Liver (tissue), 9 donors: ENCODE results near the gene RND3. TPM values are rescaled to one million over a fixed set of nuclear protein-coding genes. Genes with fewer than 3 reads are reported as not detected.

ENCODE experiments used
- DNase-seq: peaks from one replicate; pipeline ENCODE4 v3.0.0-alpha.2; 2017; ENCODE audit warnings: low spot score
- H3K27ac ChIP-seq, 2 donors: one replicate each; pipeline ENCODE4 v1.7.0; 2013; ENCODE audit warnings: inconsistent platforms in 2 of 2, low read length in 2 of 2, control low read depth in 1 of 2, low read depth in 1 of 2, mild to moderate bottlenecking in 1 of 2
- H3K27me3 ChIP-seq, 4 donors: one replicate each; pipeline versions ENCODE4 v1.6.1 to v1.7.0; 2013; ENCODE audit warnings: low read length in 3 of 4, inconsistent platforms in 1 of 4, mild to moderate bottlenecking in 1 of 4, moderate library complexity in 1 of 4; ENCODE audit not compliant: control insufficient read depth in 4 of 4, insufficient read depth in 4 of 4
- H3K36me3 ChIP-seq, 4 donors: one replicate each; pipeline versions ENCODE4 v1.6.1 to v1.7.0; 2013; ENCODE audit warnings: low read length in 3 of 4, mild to moderate bottlenecking in 3 of 4, low read depth in 1 of 4, moderate library complexity in 1 of 4; ENCODE audit not compliant: control insufficient read depth in 4 of 4, insufficient read depth in 3 of 4
- H3K4me1 ChIP-seq, 4 donors: one replicate each; pipeline versions ENCODE4 v1.6.1 to v1.7.0; 2013; ENCODE audit warnings: low read length in 3 of 4, mild to moderate bottlenecking in 3 of 4, moderate library complexity in 1 of 4; ENCODE audit not compliant: control insufficient read depth in 4 of 4, insufficient read depth in 4 of 4
- H3K4me3 ChIP-seq, 3 donors: one replicate each; pipeline versions ENCODE4 v1.6.1 to v1.7.0; 2013; ENCODE audit warnings: low read length in 3 of 3, control low read depth in 1 of 3, low read depth in 1 of 3, mild to moderate bottlenecking in 1 of 3
- H3K9ac ChIP-seq, 2 donors: one replicate each; pipeline ENCODE4 v1.7.0; 2013; ENCODE audit warnings: low read length in 2 of 2, mild to moderate bottlenecking in 2 of 2, moderate library complexity in 2 of 2, control low read depth in 1 of 2, low read depth in 1 of 2
- H3K9me3 ChIP-seq, 4 donors: one replicate each; pipeline versions ENCODE4 v1.6.1 to v1.7.0; 2013; ENCODE audit warnings: low read length in 3 of 4; ENCODE audit not compliant: control insufficient read depth in 4 of 4
- ATF3 ChIP-seq: IDR thresholded peaks from 2 replicates; pipeline ENCODE4 v1.6.1; 2016; ENCODE audit warnings: antibody characterized with exemption
- CTCF ChIP-seq: fragments of 150-350 bp; IDR thresholded peaks from 2 replicates; pipeline ENCODE4 v1.5.1; 2017; ENCODE audit warnings: improper control_type of control experiment, low read depth, low read length; ENCODE audit not compliant: missing input control
- FOXA2 ChIP-seq: IDR thresholded peaks from 2 replicates; pipeline ENCODE4 v1.6.1; 2016; ENCODE audit warnings: antibody characterized with exemption
- GABPA ChIP-seq, 2 donors: IDR thresholded peaks in 1 of 2; conservative IDR thresholded peaks in 1 of 2; 2 replicates each; pipeline ENCODE4 v1.6.1; 2016; ENCODE audit warnings: antibody characterized with exemption in 2 of 2, mild to moderate bottlenecking in 1 of 2, moderate library complexity in 1 of 2
- HNF4A ChIP-seq, 2 donors: conservative IDR thresholded peaks; 2 replicates each; pipeline ENCODE4 v1.6.1; 2016; ENCODE audit warnings: antibody characterized with exemption in 2 of 2, mild to moderate bottlenecking in 2 of 2
- HNF4G ChIP-seq: IDR thresholded peaks from 2 replicates; pipeline ENCODE4 v1.6.1; 2016; ENCODE audit warnings: antibody characterized with exemption
- JUND ChIP-seq, 2 donors: IDR thresholded peaks; 2 replicates each; pipeline ENCODE4 v1.6.1; 2016; ENCODE audit warnings: antibody characterized with exemption in 2 of 2
- MAX ChIP-seq: IDR thresholded peaks from 2 replicates; pipeline ENCODE4 v1.6.1; 2016; ENCODE audit warnings: antibody characterized with exemption
- NR2F2 ChIP-seq: IDR thresholded peaks from 2 replicates; pipeline ENCODE4 v1.6.1; 2016; ENCODE audit warnings: antibody characterized with exemption
- RAD21 ChIP-seq, 2 donors: IDR thresholded peaks; 2 replicates each; pipeline ENCODE4 v1.6.1; 2016; ENCODE audit warnings: antibody characterized with exemption in 2 of 2, mild to moderate bottlenecking in 2 of 2
- REST ChIP-seq: IDR thresholded peaks from 2 replicates; pipeline ENCODE4 v1.6.1; 2016; ENCODE audit warnings: antibody characterized with exemption, mild to moderate bottlenecking
- RXRA ChIP-seq, 2 donors: IDR thresholded peaks; 2 replicates each; pipeline ENCODE4 v1.6.1; 2017 to 2018; ENCODE audit warnings: antibody characterized with exemption in 2 of 2, mild to moderate bottlenecking in 1 of 2
- SP1 ChIP-seq: IDR thresholded peaks from 2 replicates; pipeline ENCODE4 v1.6.1; 2018; ENCODE audit warnings: antibody characterized with exemption, mild to moderate bottlenecking
- TAF1 ChIP-seq: conservative IDR thresholded peaks from 2 replicates; pipeline ENCODE4 v1.6.1; 2016; ENCODE audit warnings: antibody characterized with exemption, mild to moderate bottlenecking
- YY1 ChIP-seq: IDR thresholded peaks from 2 replicates; pipeline ENCODE4 v1.6.1; 2016; ENCODE audit warnings: antibody characterized with exemption, mild to moderate bottlenecking
- ZBTB33 ChIP-seq: IDR thresholded peaks from 2 replicates; pipeline ENCODE4 v1.6.1; 2016; ENCODE audit warnings: antibody characterized with exemption
- WGBS: extraction: QIAGEN DNeasy Blood & Tissue Kit; methylation state at CpG from one replicate; pipeline ENCODE4 v1.1.7; 2013; 5-methylcytosine and 5-hydroxymethylcytosine counted together
- polyA plus RNA-seq, 2 donors: library from polyadenylated mRNA; stranded (reverse) in 1 of 2; unstranded in 1 of 2; fragments of 200-250 nt in 1 of 2; fragments of >200 nt in 1 of 2; fragmentation: Nextera tagmentation in 1 of 2; extraction: Ambion mirVana in 1 of 2; gene quantifications; one replicate each; pipeline versions ENCODE4 v1.2.1 to v1.2.3, GENCODE V29; 2013 to 2015
- total RNA-seq, 2 donors: library from RNA; depleted of rRNA; stranded (reverse); fragments of >200 nt; gene quantifications; one replicate each; pipeline ENCODE4 v1.2.3, GENCODE V29; 2014
- donor health status: healthy.
- donor health status: healthy.
- donor health status: healthy.
- donor health status: healthy.
- donor health status: healthy.

Gene RND3
- total and polyA plus RNA-seq, 4 donors: 14.8 to 30.0 (median 21.6) TPM

- no peak overlapping the region for H3K4me3 ChIP-seq
- H3K27me3 ChIP-seq: no peaks in the 10 kb centered on the region
- TF ChIP-seq MAX (no peak), RXRA (IDR thresholded peaks at IDR 0.05) (no peak), TAF1 (no peak), SP1 (no peak), CTCF (no peak), NR2F2 (no peak), GABPA (IDR thresholded peaks at IDR 0.05 in 1 of 2, conservative IDR thresholded peaks at IDR 0.05 in 1 of 2) (no peak), JUND (IDR thresholded peaks at IDR 0.05) (no peak), ATF3 (no peak), HNF4A (conservative IDR thresholded peaks at IDR 0.05) (no peak), RAD21 (IDR thresholded peaks at IDR 0.05) (no peak), HNF4G (no peak), FOXA2 (no peak), REST (no peak), YY1 (no peak)
- H3K9me3 ChIP-seq: no peaks in the 10 kb centered on the region
- no peak overlapping the region for H3K9ac ChIP-seq
- H3K36me3 ChIP-seq: no peaks in the 10 kb centered on the region
- no peak overlapping the region for H3K27ac ChIP-seq
- H3K4me1 ChIP-seq: no peaks in the 10 kb centered on the region
- WGBS: 80% methylated on average over 1 of the region's 1 CpG
- DNase-seq: no peak
Observed at GRCh38 chr2:150530168-150530567, 42.7 kb upstream of the RND3 start.

- TF ChIP-seq ZBTB33 (no peak), HNF4A (conservative IDR thresholded peaks at IDR 0.05) (no peak)
- DNase-seq: no peak
- Histone ChIP-seq H3K36me3 (no peaks in the 10 kb centered on the region), H3K4me3 (no peak overlapping the region), H3K9me3 (no peaks in the 10 kb centered on the region), H3K27me3 (no peaks in the 10 kb centered on the region), H3K4me1 (no peaks in the 10 kb centered on the region), H3K27ac (no peak overlapping the region), H3K9ac (no peak overlapping the region)
- WGBS: 61% methylated on average over 5 of the region's 5 CpGs
Observed at GRCh38 chr2:150528861-150529801, 41.7 kb upstream of the RND3 start.
